ENCODE results near the gene TRIM29.
A peak's percentile ranks its signal among the peaks of the same experiment; 100 is the strongest.
"Not testable (repeated sequence)": the region's sequence is repeated elsewhere in the genome, so short reads cannot be mapped to it uniquely, and the experiment has no call there.

The TRIM29 gene, protein sequence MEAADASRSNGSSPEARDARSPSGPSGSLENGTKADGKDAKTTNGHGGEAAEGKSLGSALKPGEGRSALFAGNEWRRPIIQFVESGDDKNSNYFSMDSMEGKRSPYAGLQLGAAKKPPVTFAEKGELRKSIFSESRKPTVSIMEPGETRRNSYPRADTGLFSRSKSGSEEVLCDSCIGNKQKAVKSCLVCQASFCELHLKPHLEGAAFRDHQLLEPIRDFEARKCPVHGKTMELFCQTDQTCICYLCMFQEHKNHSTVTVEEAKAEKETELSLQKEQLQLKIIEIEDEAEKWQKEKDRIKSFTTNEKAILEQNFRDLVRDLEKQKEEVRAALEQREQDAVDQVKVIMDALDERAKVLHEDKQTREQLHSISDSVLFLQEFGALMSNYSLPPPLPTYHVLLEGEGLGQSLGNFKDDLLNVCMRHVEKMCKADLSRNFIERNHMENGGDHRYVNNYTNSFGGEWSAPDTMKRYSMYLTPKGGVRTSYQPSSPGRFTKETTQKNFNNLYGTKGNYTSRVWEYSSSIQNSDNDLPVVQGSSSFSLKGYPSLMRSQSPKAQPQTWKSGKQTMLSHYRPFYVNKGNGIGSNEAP

GRCh38 chr11:120137611-120138521, at the start of gene TRIM29:
Gene TRIM29 (minus strand): TSS chr11:120138113. CDS start chr11:120138031, 82 bp downstream.
- DNase-seq (ENCODE audit: low read depth, low spot score), result no peak

- DNase-seq (ENCODE audit: low read depth, low spot score), result no peak
These were observed 49.1 kb upstream of the TRIM29 start for GRCh38 chr11:120186774-120187591.

DNA sequence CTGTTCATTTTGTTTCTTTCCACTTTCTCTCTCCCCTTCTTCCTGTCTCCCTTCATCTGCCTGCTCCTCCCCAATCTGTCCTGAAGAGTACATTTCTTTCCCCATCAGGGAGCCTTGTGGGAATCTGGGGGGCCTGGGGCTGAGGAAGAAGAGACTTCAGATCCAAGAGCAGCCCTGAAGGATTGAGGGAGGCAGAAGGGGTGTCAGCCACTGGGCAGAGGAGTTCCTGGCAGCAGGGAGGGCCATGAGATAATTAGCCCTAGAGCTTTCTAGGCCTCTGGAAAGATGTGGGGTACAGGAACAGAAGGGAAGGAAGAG, 48.5 kb upstream of the TRIM29 start:
- no peak for DNase-seq (ENCODE audit: low read depth, low spot score)

DNA sequence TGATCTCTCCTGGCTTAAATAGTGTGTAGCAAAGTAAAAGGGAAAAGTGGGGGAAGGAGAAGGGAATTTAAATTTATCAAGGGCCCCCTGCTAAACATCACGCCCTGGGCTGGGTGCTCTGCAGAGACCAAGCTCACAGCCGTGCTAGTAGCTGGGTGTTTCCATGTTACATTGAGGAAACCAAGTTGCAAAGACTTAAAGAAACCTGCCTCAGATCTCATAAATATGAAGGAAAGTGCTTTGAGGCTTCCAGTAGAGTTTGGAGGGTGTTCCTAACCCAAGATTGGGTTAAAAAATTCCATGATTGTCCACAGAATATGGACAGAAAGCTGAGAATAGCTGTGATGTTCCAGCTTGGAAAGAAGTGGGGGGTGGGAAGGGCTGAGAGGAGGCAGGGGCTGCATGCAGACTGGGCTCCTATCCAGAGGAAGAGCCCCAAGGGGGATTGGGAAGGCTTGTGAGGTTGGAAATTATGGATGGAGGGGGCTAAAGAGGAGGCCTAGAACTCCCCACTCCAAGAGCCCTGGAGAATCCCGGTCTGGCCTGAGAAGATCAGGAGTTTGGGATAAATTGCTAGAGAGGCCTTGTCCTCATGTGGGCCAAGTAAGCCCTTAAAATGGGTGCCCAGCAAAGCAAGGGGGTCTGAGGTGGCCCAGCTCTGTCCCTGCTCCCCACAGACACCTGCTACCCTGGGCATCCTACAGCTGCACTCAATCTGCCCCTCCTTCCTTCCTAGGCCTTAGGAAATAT, 48.0 kb upstream of the TRIM29 start:
- no peak for DNase-seq (ENCODE audit: low read depth, low spot score)

DNA sequence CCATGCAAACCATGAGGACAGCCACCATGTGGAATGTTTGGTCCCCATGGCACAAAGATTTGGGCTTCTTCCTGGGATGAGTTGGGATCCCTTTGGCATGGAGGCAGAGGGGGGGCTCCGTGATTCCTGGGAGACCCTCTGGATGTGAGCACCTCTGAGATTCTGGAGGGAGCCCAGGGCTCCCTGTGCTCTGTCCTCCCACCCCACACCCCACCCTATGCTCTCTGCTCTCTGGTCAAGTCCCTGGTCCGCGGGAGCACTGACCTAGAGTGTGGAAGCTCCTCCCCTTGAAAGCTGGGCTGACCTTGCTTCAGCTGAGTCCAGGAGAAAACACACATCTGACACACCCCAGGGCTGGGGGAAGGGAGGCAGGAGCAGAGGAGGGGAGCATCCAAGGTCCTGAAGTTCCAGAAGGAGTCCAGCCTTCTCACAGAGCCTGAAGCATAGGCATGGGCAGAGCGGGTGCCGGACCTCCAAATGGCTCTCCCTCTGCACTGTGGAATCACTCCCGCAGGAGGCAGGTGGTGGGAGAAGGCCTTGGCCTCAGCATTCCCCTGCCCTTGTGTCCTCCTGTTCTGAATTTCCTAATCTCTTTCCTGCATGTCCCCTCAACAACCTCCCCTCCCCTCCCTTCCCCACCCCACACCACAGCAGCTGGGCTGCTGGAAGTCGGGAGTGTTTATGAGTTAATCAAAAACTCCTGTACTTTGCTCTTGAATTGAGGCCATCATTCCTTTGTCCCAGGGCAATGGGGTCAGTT, 47.2 kb upstream of the TRIM29 start:
- no peak for DNase-seq (ENCODE audit: low read depth, low spot score)

DNA sequence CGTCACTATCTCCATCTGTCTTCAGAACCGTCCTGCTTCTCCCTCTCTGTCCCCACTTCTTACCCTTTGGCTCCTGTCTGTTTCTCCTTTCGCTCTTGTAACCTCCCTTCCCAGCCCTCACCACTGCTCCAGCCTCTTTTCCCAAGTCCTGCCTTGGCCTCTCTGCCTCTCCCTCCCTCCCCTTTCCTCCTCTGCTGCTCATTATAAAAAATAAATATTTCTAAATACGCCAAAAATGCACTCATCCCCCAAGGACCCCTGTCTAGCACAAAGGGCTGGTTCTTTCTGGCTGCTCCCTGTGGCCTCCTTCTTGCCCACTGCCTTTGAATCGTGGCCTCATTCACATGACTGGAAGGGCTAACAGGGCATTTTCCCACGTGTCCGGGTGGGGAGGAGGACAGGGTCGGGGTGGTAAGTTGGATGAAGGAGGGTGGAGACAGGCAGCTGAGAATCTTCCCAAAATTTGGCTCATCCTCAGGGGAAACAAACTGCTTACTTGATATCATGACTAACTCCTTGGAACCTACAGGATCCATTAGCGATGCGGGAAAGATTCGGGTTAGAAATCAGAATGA, 46.5 kb upstream of the TRIM29 start:
- no peak for DNase-seq (ENCODE audit: low read depth, low spot score)

GRCh38 chr11:120183701-120184141, 45.8 kb upstream of the TRIM29 start:
- no peak for DNase-seq (ENCODE audit: low read depth, low spot score)

GRCh38 chr11:120182790-120183491, 45.0 kb upstream of the TRIM29 start:
- DNase-seq (ENCODE audit: low read depth, low spot score), result no peak

DNA sequence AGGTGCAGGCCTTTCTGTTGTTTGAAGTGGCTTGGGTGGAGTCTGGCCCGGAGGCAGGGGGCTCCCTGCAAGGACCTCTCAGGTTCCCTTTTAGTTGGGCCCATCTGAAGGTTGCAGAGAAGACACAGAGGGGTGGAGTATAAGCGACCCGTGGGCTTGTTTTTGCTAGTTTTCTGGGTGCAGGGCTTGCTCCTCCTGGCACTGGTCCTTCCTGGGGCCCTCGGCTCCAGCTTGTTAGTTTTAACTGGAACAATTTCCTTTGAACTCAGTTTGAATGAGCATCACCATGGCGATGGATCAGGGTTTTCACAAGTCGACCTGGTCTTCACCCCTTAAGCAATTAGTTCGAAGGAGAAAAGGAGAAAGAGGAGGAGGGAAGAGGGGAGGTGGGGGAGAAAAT, 44.5 kb upstream of the TRIM29 start:
- no peak for DNase-seq (ENCODE audit: low read depth, low spot score)

- DNase-seq (ENCODE audit: low read depth, low spot score), result no peak
These were observed 43.6 kb upstream of the TRIM29 start for GRCh38 chr11:120181376-120181975.

DNA sequence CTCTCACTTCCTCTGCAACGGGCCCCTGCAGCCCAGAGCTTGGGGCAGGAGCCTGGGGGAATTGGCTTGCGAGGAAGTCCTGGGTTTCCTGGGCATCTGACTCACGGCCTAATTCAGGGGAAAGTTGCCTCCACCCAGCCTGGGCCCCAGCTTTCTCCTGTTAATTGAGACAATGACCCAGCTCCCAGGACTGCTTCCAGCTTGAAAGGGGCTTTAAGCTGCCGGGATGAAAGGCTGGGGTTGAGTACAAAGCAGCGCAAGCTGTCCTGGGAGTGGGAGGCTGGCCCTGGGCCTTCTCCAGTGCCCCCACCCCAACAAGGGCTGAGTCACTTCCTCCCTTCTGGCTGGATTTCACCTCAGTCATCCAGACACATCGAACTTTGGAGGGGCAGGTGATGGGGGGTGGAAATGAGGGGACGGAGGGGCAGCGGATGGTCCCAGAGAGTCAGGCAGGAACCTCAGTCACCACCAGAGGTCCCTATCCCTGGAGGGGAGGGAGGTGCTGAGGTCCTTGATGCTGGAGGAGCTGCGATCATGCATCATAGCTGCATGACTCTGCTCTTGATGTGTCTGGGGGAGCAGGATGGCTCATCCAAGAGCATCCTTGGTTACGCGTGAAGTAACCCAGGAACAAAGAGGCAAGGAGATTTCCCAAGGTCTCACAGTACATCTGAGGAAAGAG, 42.8 kb upstream of the TRIM29 start:
- DNase-seq (ENCODE audit: low read depth, low spot score), result peak; percentile 42

GRCh38 chr11:120180063-120180462, 42.1 kb upstream of the TRIM29 start:
- not testable (repeated sequence) for DNase-seq (ENCODE audit: low read depth, low spot score)

GRCh38 chr11:120179057-120179672, 41.3 kb upstream of the TRIM29 start:
- no peak for DNase-seq (ENCODE audit: low read depth, low spot score)

DNA sequence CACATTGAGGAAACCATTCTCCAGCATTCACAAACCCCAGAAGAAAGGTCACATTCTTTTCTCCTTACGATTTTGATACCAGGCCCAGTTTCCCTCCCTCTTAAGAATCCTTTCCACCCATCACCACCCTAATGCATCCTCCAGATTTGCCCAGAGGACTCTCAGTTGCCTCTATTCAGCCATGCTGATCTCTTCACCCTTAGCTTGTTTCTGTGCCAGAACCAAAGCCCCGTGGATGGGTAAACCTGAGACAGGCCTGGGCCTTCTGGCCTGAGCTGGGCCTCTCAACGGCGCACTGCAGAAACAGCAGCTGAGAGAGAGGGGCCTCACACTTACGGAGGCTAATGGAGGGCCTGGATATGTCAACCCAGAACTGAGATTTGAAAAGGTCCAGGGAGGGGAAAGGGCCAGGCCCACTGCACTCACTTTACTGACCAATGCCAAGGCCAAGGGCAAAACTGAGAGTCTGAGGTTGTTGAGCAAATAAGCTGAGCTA, 40.7 kb upstream of the TRIM29 start:
- DNase-seq (ENCODE audit: low read depth, low spot score), result no peak

- no peak for DNase-seq (ENCODE audit: low read depth, low spot score)
These were observed 37.0 kb upstream of the TRIM29 start for GRCh38 chr11:120174866-120175265.

- DNase-seq (ENCODE audit: low read depth, low spot score), result no peak
These were observed 35.9 kb upstream of the TRIM29 start for GRCh38 chr11:120173807-120174206.

DNA sequence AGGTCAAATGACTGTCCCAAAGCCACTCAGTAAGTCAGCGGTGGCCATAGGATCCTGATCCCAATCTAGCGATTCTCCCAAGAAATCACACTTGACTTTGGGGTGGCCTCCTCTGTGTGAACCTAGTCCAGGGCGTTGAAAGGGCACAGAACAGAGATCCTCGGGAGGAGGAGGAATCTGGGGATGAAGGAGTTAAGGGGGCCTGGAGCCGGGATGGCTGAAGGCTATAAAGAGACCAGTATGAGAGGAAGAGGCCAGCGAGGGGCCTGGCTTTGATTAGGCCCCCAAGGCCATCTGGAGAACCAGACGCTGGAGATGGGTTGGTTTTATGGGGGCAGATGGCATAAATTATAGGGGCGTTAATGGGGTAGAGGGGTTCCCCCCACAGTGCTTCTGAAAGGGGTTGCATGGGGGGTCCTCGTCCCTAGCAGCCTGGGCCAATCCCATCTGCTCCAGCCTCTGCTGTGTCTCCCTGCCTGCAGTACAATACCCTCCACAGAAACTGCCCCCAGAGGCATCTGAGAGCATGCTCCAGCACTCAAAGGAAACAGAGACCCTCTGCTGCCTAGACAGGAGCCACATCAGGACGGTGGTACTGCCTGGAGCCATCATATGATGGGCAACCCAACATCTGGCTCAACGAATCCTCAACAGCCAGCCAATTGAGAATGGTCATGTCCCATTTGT, 35.2 kb upstream of the TRIM29 start:
- no peak for DNase-seq (ENCODE audit: low read depth, low spot score)

Measured in iPS DF 19.7 (cell line).